Pancreas (tissue), 10 donors: Measurements from ENCODE around the gene GANC. TPM values are rescaled to one million over a fixed set of nuclear protein-coding genes. Genes with fewer than 3 reads are reported as not detected.

Experiments
- ATAC-seq, 4 donors: fragments of 200-7000 bp; cut with Tn5 transposase; one replicate each; pipeline versions ENCODE4 v1.8.0 to v1.9.1; 2020; ENCODE audit warnings: mild to moderate bottlenecking in 4 of 4, moderate library complexity in 4 of 4
- DNase-seq, 6 donors: peaks; one replicate each; pipeline ENCODE4 v3.0.0-alpha.2; 2020
- FAIRE-seq: peaks from 2 replicates; lab custom pipeline; 2012; peaks lifted over from hg19 to GRCh38; lab: Jason Lieb, UNC
- H3K27ac ChIP-seq, 4 donors: fragments of 200-600 bp; sonication (generic); 1 replicate in 3 of 4; 2 replicates in 1 of 4; pipeline versions ENCODE4 v1.5.0 to v1.8.0; 2020
- H3K27me3 ChIP-seq, 4 donors: fragments of 200-600 bp; one replicate each; pipeline ENCODE4 v1.8.0; 2021
- H3K36me3 ChIP-seq, 3 donors: fragments of 200-600 bp; sonication (generic) in 1 of 3; one replicate each; pipeline versions ENCODE4 v1.5.0 to v1.8.0; 2020 to 2021
- H3K4me1 ChIP-seq, 3 donors: fragments of 200-600 bp; one replicate each; pipeline ENCODE4 v1.8.0; 2021
- H3K4me3 ChIP-seq, 4 donors: fragments of 200-600 bp; sonication (generic) in 2 of 4; one replicate each; pipeline versions ENCODE4 v1.5.0 to v1.8.0; 2020 to 2021
- H3K9me3 ChIP-seq, 4 donors: fragments of 200-600 bp; one replicate each; pipeline ENCODE4 v1.8.0; 2021
- WGBS, 2 donors: extraction: QIAGEN DNeasy Blood & Tissue Kit; methylation state at CpG; one replicate each; pipeline ENCODE4 v1.1.7; 2013; 5-methylcytosine and 5-hydroxymethylcytosine counted together
- intact Hi-C, 3 donors: fragments of 100-400 bp; cut with DNase I; formaldehyde crosslinking; loops; one replicate each; pipeline versions ENCODE4 v1.11.1 to v1.14.2; 2022
- polyA plus RNA-seq, 2 donors: library from polyadenylated mRNA; stranded (reverse); fragments of 200-250 nt; gene quantifications; one replicate each; pipeline ENCODE4 v1.2.3, GENCODE V29; 2013
- total RNA-seq, 6 donors: library from RNA; stranded (reverse); fragmentation: NEBNext Ultra II Directional in 4 of 6; extraction: Animal tissue kit (Norgen Biotek cat#: 25700) in 4 of 6; gene quantifications; one replicate each; pipeline versions ENCODE4 v1.2.1 to v1.2.4, GENCODE V29; 2021 to 2023
- TF ChIP-seq, protein P1 (sequence below), 4 donors: fragments of 200-600 bp; sonication (generic) in 3 of 4; IDR thresholded peaks; one replicate each; pipeline versions ENCODE4 v1.5.0 to v1.8.0; 2021; ENCODE audit warnings: antibody characterized with exemption in 4 of 4
- donor health status: healthy with polysubstance abuse.
- donor health status: DM: no; HTN: no; CAD: no; lungs with moderate emphysema.
- donor health status: DM: no; HTN: no; CAD: no.
- donor health status: control.
- donor health status: control.
- donor health status: Bipolar disorder and iron deficiency.
- donor health status: DM: yes; HTN: yes; CAD: no.
- donor health status: DM: no; HTN: no; CAD: no.
- donor health status: DM: no; HTN: no; CAD: no.
- donor health status: DM: yes; HTN: yes; CAD: no.

The GANC gene
- total and polyA plus RNA-seq, 8 donors: 6.9 to 21.1 (median 10.1) TPM

DNA sequence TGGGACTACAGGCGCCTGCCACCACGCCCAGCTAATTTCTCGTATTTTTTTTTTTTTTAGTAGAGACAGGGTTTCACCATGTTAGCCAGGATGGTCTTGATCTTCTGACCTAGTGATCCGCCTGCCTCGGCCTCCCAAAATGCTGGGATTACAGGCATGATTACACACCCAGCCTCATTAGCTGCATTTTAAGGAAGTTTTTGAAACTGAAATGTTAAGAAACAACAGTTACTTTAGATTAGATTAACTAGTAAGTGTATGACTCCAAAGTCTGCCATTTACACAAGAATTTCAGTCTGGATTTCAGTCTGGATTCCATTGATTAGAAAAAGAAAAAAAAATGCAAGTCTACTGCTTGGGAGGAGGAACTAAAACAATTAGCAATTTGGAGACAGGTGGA lies 40.4 kb upstream of the GANC start:
- intact Hi-C loops: no loop called here
- H3K36me3 ChIP-seq: peaks cover 0 to 55% (median 0%) of the 10 kb centered on the region in 3 donors
- ATAC-seq: no peak

DNA sequence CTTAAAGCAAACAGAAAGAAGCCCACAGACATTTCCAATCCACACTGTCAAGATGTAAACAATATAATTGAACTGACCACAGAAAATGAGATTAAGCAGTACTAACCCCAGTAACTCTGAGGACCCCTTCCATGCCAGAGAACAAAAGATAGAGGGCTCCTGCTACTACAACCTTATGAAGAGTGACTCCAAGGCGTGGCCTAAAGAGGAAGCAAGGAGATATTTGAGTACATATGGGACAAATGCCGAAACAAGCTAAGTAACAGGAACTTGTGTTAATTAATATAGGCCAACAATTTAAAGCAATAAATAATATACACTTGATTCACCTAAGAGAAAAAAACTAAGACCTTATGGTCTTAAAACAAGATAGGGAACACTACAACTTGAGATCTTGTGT lies 39.9 kb upstream of the GANC start:
- no peak for DNase-seq
- H3K27me3 ChIP-seq: no peaks in the 10 kb centered on the region
- peaks cover 0 to 59% (median 0%) of the 10 kb centered on the region in 3 donors for H3K36me3 ChIP-seq
- no peak for ATAC-seq
- no peaks in the 10 kb centered on the region for H3K9me3 ChIP-seq
- TF ChIP-seq, protein P1, sequence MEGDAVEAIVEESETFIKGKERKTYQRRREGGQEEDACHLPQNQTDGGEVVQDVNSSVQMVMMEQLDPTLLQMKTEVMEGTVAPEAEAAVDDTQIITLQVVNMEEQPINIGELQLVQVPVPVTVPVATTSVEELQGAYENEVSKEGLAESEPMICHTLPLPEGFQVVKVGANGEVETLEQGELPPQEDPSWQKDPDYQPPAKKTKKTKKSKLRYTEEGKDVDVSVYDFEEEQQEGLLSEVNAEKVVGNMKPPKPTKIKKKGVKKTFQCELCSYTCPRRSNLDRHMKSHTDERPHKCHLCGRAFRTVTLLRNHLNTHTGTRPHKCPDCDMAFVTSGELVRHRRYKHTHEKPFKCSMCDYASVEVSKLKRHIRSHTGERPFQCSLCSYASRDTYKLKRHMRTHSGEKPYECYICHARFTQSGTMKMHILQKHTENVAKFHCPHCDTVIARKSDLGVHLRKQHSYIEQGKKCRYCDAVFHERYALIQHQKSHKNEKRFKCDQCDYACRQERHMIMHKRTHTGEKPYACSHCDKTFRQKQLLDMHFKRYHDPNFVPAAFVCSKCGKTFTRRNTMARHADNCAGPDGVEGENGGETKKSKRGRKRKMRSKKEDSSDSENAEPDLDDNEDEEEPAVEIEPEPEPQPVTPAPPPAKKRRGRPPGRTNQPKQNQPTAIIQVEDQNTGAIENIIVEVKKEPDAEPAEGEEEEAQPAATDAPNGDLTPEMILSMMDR (IDR thresholded peaks at IDR 0.05): no peak
- no peaks in the 10 kb centered on the region for H3K4me1 ChIP-seq
- H3K4me3 ChIP-seq: no peak overlapping the region
- intact Hi-C loops: no loop called here
- WGBS, 2 donors: 94 to 95% methylated on average over 2 of the region's 2 CpGs
- no peak overlapping the region for H3K27ac ChIP-seq
- no peak for FAIRE-seq

More for the DNA sequence above, 40.4 kb upstream of the GANC start:
- no peak for FAIRE-seq
- Histone ChIP-seq H3K9me3 (no peaks in the 10 kb centered on the region), H3K27me3 (no peaks in the 10 kb centered on the region), H3K27ac (no peak overlapping the region), H3K4me3 (no peak overlapping the region), H3K4me1 (no peaks in the 10 kb centered on the region)
- no peak for DNase-seq
- TF ChIP-seq, protein P1 (IDR thresholded peaks at IDR 0.05): no peak
- 77 to 80% methylated on average over 5 of the region's 5 CpGs for WGBS, 2 donors

- H3K4me3 ChIP-seq: no peak overlapping the region
- intact Hi-C loops: no loop called here
- H3K27me3 ChIP-seq: no peaks in the 10 kb centered on the region
- H3K27ac ChIP-seq: no peak overlapping the region
- FAIRE-seq (no peak), ATAC-seq (no peak), DNase-seq (no peak)
- no peaks in the 10 kb centered on the region for H3K9me3 ChIP-seq
- H3K4me1 ChIP-seq: no peaks in the 10 kb centered on the region
- TF ChIP-seq, protein P1 (IDR thresholded peaks at IDR 0.05): no peak
- peaks cover 0 to 29% (median 0%) of the 10 kb centered on the region in 3 donors for H3K36me3 ChIP-seq
Observed at GRCh38 chr15:42239528-42240182, 33.3 kb upstream of the GANC start.

- TF ChIP-seq, protein P1 (IDR thresholded peaks at IDR 0.05): no peak
- no peak overlapping the region for H3K27ac ChIP-seq
- DNase-seq: no peak
- peaks cover 0 to 24% (median 0%) of the 10 kb centered on the region in 3 donors for H3K36me3 ChIP-seq
- no peak for ATAC-seq
- no peaks in the 10 kb centered on the region for H3K27me3 ChIP-seq
- H3K9me3 ChIP-seq: no peaks in the 10 kb centered on the region
- whole genome bisulfite sequencing, 2 donors: 97 to 98% methylated on average over 1 of the region's 1 CpG
- FAIRE-seq: no peak
- no peak overlapping the region for H3K4me3 ChIP-seq
- intact Hi-C loops: no loop called here
- no peaks in the 10 kb centered on the region for H3K4me1 ChIP-seq
Observed at GRCh38 chr15:42240823-42241222, 32.2 kb upstream of the GANC start.

DNA sequence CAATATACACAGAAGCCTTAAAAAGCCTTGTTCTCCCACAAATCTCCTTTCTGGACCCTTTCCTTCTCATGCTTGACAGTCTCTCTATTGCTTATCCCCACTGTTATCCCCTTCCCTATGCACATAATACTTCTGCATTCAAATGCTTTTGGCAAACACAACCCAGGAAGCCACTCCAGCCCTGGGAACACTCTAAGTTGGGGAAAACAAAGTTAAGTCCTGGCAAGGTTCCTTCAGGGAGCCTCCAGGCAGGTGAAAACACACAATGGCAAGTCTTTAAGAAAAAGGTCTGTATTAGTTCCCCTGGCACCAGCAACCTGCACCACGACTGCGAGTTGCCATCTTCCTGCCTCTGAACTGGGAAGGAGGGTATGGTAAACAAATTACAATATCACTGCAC lies 19.7 kb upstream of the GANC start:
- intact Hi-C loops: no loop called here
- TF ChIP-seq, protein P1 (IDR thresholded peaks at IDR 0.05): no peak
- Histone ChIP-seq H3K27me3 (no peaks in the 10 kb centered on the region), H3K27ac (no peak overlapping the region), H3K36me3 (peaks cover 0 to 12% (median 0%) of the 10 kb centered on the region in 3 donors), H3K9me3 (no peaks in the 10 kb centered on the region), H3K4me3 (no peak overlapping the region), H3K4me1 (no peaks in the 10 kb centered on the region)
- 99 to 100% methylated on average over 2 of the region's 2 CpGs for WGBS, 2 donors
- DNase-seq (no peak), ATAC-seq (no peak), FAIRE-seq (no peak)
